WERI-Rb-1 (cell line): ENCODE data around the gene ACTRT1.

Experiments used
- DNase-seq: peaks from one replicate; pipeline ENCODE4 v3.0.0-alpha.2; 2020
- H3K27ac ChIP-seq: fragments of 250-450 bp; sonication (Bioruptor Pico); 2 replicates; pipeline ENCODE4 v1.5.1; 2020; ENCODE audit warnings: mild to moderate bottlenecking, moderate library complexity
- H3K27me3 ChIP-seq: fragments of 250-450 bp; sonication (Bioruptor Pico); 2 replicates; pipeline ENCODE4 v1.5.1; 2021; ENCODE audit warnings: mild to moderate bottlenecking, low read depth, moderate library complexity; ENCODE audit not compliant: insufficient read depth, severe bottlenecking
- H3K36me3 ChIP-seq: fragments of 250-450 bp; sonication (Bioruptor Pico); 2 replicates; pipeline ENCODE4 v1.5.1; 2020; ENCODE audit warnings: mild to moderate bottlenecking, moderate library complexity
- H3K4me3 ChIP-seq: 2 replicates; pipeline ENCODE4 v1.5.1; 2011; ENCODE audit warnings: low read depth, mild to moderate bottlenecking, control low read depth, low read length
- H3K9me3 ChIP-seq: fragments of 250-450 bp; sonication (Bioruptor Pico); 2 replicates; pipeline ENCODE4 v1.5.1; 2021; ENCODE audit warnings: mild to moderate bottlenecking, moderate library complexity; ENCODE audit not compliant: severe bottlenecking
- TF ChIP-seq, protein P1 (sequence below): IDR thresholded peaks from 2 replicates; pipeline ENCODE4 v1.5.1; 2011; ENCODE audit warnings: low read depth, mild to moderate bottlenecking, control low read depth, inconsistent platforms, low read length

ACTRT1 gene

DNA sequence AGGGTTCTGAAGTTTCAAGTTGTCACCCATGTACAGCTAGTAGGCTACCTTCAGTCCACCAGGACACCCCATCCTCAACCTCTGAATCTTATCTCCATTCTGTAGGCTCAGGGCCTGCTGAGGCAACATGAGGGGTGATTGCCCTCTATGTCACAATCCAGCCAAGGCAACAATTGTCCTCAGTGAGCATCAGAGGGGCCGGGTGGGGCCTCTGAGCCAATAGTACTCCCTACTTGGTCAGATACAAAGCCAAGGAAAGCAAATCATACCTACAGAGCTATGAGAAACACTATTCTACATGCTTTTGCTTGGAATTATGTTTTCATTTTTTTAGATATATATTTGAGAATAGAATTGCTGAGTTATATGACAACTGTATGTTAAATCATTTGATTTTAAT lies at the start of gene ACTRT1:
TSS of gene ACTRT1 (minus strand) at position 101 of the 400 bp plus-strand sequence. CDS start 197 bp downstream, outside the sequence.
- DNase-seq: no peak

DNA sequence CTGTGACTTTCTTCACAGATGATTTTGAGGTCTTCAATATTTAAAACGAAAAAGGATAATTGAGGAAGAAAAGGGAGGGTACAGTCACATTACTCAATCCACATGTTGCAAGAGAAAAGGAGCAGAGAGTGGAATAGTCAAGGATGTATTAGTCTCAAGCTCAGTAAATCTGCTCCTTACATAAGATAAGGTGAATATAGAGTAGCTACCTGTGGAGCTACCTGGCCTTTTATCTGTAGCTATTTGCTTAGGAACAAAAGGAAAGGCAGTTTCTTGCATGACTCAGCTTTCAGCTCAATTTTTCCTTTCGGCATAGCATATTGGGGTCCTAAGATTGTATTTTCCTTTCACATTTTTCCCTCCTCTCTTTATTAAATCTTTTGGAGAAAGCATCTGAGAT lies 26.3 kb upstream of the ACTRT1 start:
- Histone ChIP-seq H3K27ac (no peak overlapping the region), H3K36me3 (no peaks in the 10 kb centered on the region), H3K27me3 (peaks cover 21% of the 10 kb centered on the region), H3K4me3 (no peak overlapping the region), H3K9me3 (no peaks in the 10 kb centered on the region)
- DNase-seq: no peak
- TF ChIP-seq, protein P1, sequence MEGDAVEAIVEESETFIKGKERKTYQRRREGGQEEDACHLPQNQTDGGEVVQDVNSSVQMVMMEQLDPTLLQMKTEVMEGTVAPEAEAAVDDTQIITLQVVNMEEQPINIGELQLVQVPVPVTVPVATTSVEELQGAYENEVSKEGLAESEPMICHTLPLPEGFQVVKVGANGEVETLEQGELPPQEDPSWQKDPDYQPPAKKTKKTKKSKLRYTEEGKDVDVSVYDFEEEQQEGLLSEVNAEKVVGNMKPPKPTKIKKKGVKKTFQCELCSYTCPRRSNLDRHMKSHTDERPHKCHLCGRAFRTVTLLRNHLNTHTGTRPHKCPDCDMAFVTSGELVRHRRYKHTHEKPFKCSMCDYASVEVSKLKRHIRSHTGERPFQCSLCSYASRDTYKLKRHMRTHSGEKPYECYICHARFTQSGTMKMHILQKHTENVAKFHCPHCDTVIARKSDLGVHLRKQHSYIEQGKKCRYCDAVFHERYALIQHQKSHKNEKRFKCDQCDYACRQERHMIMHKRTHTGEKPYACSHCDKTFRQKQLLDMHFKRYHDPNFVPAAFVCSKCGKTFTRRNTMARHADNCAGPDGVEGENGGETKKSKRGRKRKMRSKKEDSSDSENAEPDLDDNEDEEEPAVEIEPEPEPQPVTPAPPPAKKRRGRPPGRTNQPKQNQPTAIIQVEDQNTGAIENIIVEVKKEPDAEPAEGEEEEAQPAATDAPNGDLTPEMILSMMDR: no peak

More for the DNA sequence above, at the start of gene ACTRT1:
- Histone ChIP-seq H3K27me3 (peaks cover 24% of the 10 kb centered on the region), H3K36me3 (no peaks in the 10 kb centered on the region), H3K4me3 (no peak within 1 kb of the TSS), H3K27ac (no peak within 1 kb of the TSS), H3K9me3 (no peaks in the 10 kb centered on the region)
- TF ChIP-seq, protein P1: no peak

DNA sequence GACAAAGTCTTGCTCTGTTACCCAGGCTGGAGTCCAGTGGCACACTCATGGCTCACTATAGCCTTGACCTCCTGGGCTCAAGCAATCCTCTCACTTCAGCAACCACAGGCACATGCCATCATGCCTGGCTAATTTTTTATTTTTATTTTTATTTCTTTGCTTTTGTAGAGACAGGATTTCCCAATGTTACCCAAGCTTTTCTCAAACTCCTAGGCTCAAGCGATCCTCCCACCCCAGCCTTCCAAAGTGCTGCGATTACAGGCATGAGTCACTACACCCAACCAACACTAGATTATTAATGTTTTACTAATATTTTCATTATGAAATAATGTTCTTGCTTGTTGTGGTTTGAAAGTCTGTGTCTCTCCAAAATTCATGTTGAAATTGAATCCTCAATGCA lies 5.2 kb upstream of the ACTRT1 start:
- TF ChIP-seq, protein P1: no peak
- DNase-seq: no peak
- H3K9me3 ChIP-seq: no peaks in the 10 kb centered on the region
- no peaks in the 10 kb centered on the region for H3K36me3 ChIP-seq
- no peak overlapping the region for H3K4me3 ChIP-seq
- H3K27me3 ChIP-seq: peaks cover 9% of the 10 kb centered on the region
- H3K27ac ChIP-seq: no peak overlapping the region

DNA sequence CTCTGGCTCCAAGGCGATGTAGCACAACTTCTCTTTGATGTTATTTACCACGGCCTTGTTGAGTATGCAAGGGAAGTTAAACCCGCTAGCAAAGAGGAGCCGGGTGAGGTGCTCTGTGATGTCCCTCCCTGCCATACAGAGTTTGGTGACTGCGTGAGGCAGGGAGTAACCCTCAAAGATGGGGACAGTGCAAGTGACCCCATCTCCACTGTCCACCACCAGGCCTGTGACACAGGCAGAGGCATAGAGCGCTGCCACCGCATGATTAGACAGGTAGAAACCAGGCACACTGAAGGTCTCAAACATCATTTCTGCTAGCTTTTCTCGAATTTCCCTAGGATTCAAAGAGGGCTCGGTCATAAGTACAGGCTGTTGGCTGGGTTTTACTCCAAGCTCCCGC lies 677 bp downstream of the ACTRT1 start:
- TF ChIP-seq, protein P1: no peak
- H3K4me3 ChIP-seq: no peak overlapping the region

DNA sequence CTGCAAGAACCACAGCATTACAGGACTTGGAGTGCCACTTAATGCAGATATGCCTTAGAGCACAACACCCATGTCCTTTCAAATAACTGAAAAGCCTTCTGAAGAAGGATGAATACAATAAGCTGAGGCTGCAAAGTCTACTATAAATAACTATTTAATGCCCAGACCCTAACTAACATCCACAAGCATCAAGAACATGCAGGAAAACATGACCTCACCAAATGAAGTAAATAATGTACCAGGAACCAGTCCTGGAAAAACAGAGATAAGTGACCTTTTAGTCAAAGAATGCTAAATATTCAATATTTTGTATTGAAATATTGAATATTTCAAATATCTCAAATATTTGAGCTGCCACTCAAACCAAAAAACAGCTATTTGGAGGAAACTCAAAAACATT lies 16.9 kb downstream of the ACTRT1 start:
- Histone ChIP-seq H3K27me3 (peaks cover 16% of the 10 kb centered on the region), H3K9me3 (no peaks in the 10 kb centered on the region), H3K36me3 (no peaks in the 10 kb centered on the region), H3K27ac (no peak overlapping the region), H3K4me3 (no peak overlapping the region)
- DNase-seq: no peak
- TF ChIP-seq, protein P1: no peak

More for the DNA sequence above, 677 bp downstream of the ACTRT1 start:
- Histone ChIP-seq H3K27me3 (peaks cover 25% of the 10 kb centered on the region), H3K9me3 (no peaks in the 10 kb centered on the region), H3K36me3 (no peaks in the 10 kb centered on the region), H3K27ac (no peak overlapping the region)
- no peak for DNase-seq

DNA sequence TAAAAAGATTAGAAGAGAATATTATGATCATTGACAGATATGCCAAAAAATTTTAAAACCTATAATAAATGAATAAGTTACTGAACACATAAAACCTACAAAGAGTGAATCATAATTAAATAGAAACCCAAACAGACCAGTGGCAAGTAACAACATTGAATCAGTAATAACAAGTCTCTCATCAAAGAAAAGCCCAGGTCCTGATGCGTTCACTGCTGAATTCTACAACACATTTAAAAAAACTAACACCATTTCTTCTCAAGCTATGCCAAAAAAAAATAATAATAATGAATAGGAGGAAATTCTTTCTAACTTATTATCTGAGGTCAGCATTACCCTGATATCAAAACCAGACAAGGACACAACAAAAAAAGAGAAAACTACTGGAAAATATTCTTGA lies 30.6 kb downstream of the ACTRT1 start:
- Histone ChIP-seq H3K36me3 (no peaks in the 10 kb centered on the region), H3K4me3 (no peak overlapping the region), H3K27ac (no peak overlapping the region), H3K27me3 (peaks cover 9% of the 10 kb centered on the region), H3K9me3 (no peaks in the 10 kb centered on the region)
- no peak for DNase-seq
- TF ChIP-seq, protein P1: no peak
